NCI-H1092 (cell line): ENCODE results near the gene PHKG1.
"Not testable (repeated sequence)": the region's sequence is repeated elsewhere in the genome, so short reads cannot be mapped to it uniquely, and the experiment has no call there.

Experiments used
- DNase-seq: peaks from one replicate; lab custom pipeline; 2025; lab: John Stamatoyannopoulos, UW

Gene PHKG1

GRCh38 chr7:56092789-56093531 lies at the start of gene PHKG1:
Gene PHKG1 (minus strand): TSS chr7:56092952. CDS start chr7:56088941, 4,011 bp downstream.
- DNase-seq = peak; percentile 67

- not testable (repeated sequence) for DNase-seq
Observed at GRCh38 chr7:56131062-56131461, 38.3 kb upstream of the PHKG1 start.

- DNase-seq = no peak
Observed at GRCh38 chr7:56127241-56127975, 34.7 kb upstream of the PHKG1 start.

GRCh38 chr7:56125831-56126230 lies 33.1 kb upstream of the PHKG1 start:
- DNase-seq = no peak

GRCh38 chr7:56124981-56125380 lies 32.2 kb upstream of the PHKG1 start:
- DNase-seq = no peak

GRCh38 chr7:56121440-56121839 lies 28.7 kb upstream of the PHKG1 start:
- no peak for DNase-seq

GRCh38 chr7:56115852-56116538 lies 23.2 kb upstream of the PHKG1 start, which contains the start of gene NUPR2:
Gene NUPR2 (minus strand): TSS chr7:56116417. CDS start chr7:56116314, 103 bp downstream.
- DNase-seq = no peak

GRCh38 chr7:56112244-56112643 lies 19.5 kb upstream of the PHKG1 start:
- not testable (repeated sequence) for DNase-seq

GRCh38 chr7:56110611-56111010 lies 17.9 kb upstream of the PHKG1 start:
- DNase-seq = no peak

GRCh38 chr7:56107954-56108258 lies 15.2 kb upstream of the PHKG1 start:
- DNase-seq = no peak

GRCh38 chr7:56106108-56107073 lies 13.6 kb upstream of the PHKG1 start, which contains the start of gene CHCHD2:
Gene CHCHD2 (minus strand): TSS chr7:56106476. CDS start chr7:56106413, 63 bp downstream.
- peak; percentile 100 for DNase-seq

- no peak for DNase-seq
Observed at GRCh38 chr7:56105508-56105907, 12.8 kb upstream of the PHKG1 start.

GRCh38 chr7:56104138-56104537 lies 11.4 kb upstream of the PHKG1 start:
- not testable (repeated sequence) for DNase-seq

GRCh38 chr7:56099653-56100052 lies 6.9 kb upstream of the PHKG1 start:
- DNase-seq = no peak

- not testable (repeated sequence) for DNase-seq
Observed at GRCh38 chr7:56098187-56099008, 5.6 kb upstream of the PHKG1 start.

- DNase-seq = no peak
Observed at GRCh38 chr7:56097700-56098099, 4.9 kb upstream of the PHKG1 start.

- not testable (repeated sequence) for DNase-seq
Observed at GRCh38 chr7:56092388-56092787, 364 bp downstream of the PHKG1 start.

- no peak for DNase-seq
Observed at GRCh38 chr7:56091591-56091990, 1.2 kb downstream of the PHKG1 start.

- DNase-seq = no peak
Observed at GRCh38 chr7:56087445-56087844, 5.3 kb downstream of the PHKG1 start.

GRCh38 chr7:56086761-56087160 lies 6.0 kb downstream of the PHKG1 start:
- no peak for DNase-seq
